GM21723 (cell line): Measurements from ENCODE around the gene C3orf80.
"Not testable (repeated sequence)": the region's sequence is repeated elsewhere in the genome, so short reads cannot be mapped to it uniquely, and the experiment has no call there.

ENCODE experiments used
- ATAC-seq: cut with Tn5 transposase; IDR thresholded peaks from one replicate; pipeline ENCODE4 v1.9.1; 2021; ENCODE audit warnings: mild to moderate bottlenecking, moderate library complexity; ENCODE audit not compliant: unreplicated experiment

C3orf80 gene

GRCh38 chr3:160210799-160211221, 14.4 kb upstream of the C3orf80 start:
- no peak for ATAC-seq

GRCh38 chr3:160213191-160213590, 12.0 kb upstream of the C3orf80 start:
- no peak for ATAC-seq

GRCh38 chr3:160217675-160218074, 7.5 kb upstream of the C3orf80 start:
- ATAC-seq: no peak

GRCh38 chr3:160218136-160218535, 7.1 kb upstream of the C3orf80 start:
- no peak for ATAC-seq

- ATAC-seq: no peak
Measured at GRCh38 chr3:160220038-160220437, 5.2 kb upstream of the C3orf80 start.

- ATAC-seq: no peak
Measured at GRCh38 chr3:160221019-160221418, 4.2 kb upstream of the C3orf80 start.

GRCh38 chr3:160224256-160224655, 966 bp upstream of the C3orf80 start:
- no peak for ATAC-seq

- ATAC-seq: no peak
Measured at GRCh38 chr3:160224811-160225175, 429 bp upstream of the C3orf80 start.

GRCh38 chr3:160226026-160226907, 1.0 kb downstream of the C3orf80 start:
- ATAC-seq: peak; percentile 29

GRCh38 chr3:160227419-160227818, 2.2 kb downstream of the C3orf80 start:
- ATAC-seq: no peak

GRCh38 chr3:160232014-160232413, 6.8 kb downstream of the C3orf80 start:
- ATAC-seq: no peak

GRCh38 chr3:160240719-160241118, 15.5 kb downstream of the C3orf80 start:
- not testable (repeated sequence) for ATAC-seq

GRCh38 chr3:160245261-160245800, 20.1 kb downstream of the C3orf80 start:
- no peak for ATAC-seq

GRCh38 chr3:160247766-160248165, 22.5 kb downstream of the C3orf80 start:
- ATAC-seq: no peak

- ATAC-seq: no peak
Measured at GRCh38 chr3:160253298-160253697, 28.1 kb downstream of the C3orf80 start.

GRCh38 chr3:160257606-160258005, 32.4 kb downstream of the C3orf80 start:
- no peak for ATAC-seq

GRCh38 chr3:160259589-160259988, 34.4 kb downstream of the C3orf80 start:
- ATAC-seq: no peak

- no peak for ATAC-seq
Measured at GRCh38 chr3:160260587-160261270, 35.5 kb downstream of the C3orf80 start.

- ATAC-seq: no peak
Measured at GRCh38 chr3:160265088-160265487, 39.9 kb downstream of the C3orf80 start.
